Calu3 (cell line): ENCODE results near the gene FKBP1B. TPM values are rescaled to one million over a fixed set of nuclear protein-coding genes. Genes with fewer than 3 reads are reported as not detected.

Experiments used
- BruUV-seq: library from RNA; stranded (reverse); fragments of 400-500 nt; replicated peaks from 2 replicates; lab custom pipeline; 2021; lab: Mats Ljungman, UMichigan
- CTCF ChIA-PET: fragments of 300-600 bp; sonication (Branson Sonifier 250); formaldehyde crosslinking; loops from one replicate; lab custom pipeline; 2022; ENCODE audit warnings: antibody characterized with exemption; lab: Charles Lee
- DNase-seq: peaks from one replicate; pipeline ENCODE4 v3.0.0; 2022
- H3K27ac Mint-ChIP-seq: one replicate; pipeline ENCODE4 v1.8.0; 2022; ENCODE audit warnings: mixed read lengths; ENCODE audit not compliant: unreplicated experiment
- H3K27me3 Mint-ChIP-seq: one replicate; pipeline ENCODE4 v1.8.0; 2022; ENCODE audit warnings: mixed read lengths; ENCODE audit not compliant: unreplicated experiment
- H3K36me3 Mint-ChIP-seq: one replicate; pipeline ENCODE4 v1.8.0; 2022; ENCODE audit warnings: mild to moderate bottlenecking, moderate library complexity, mixed read lengths; ENCODE audit not compliant: insufficient read depth, unreplicated experiment
- H3K4me1 Mint-ChIP-seq: one replicate; pipeline ENCODE4 v1.8.0; 2022; ENCODE audit warnings: mild to moderate bottlenecking, low read depth, mixed read lengths; ENCODE audit not compliant: unreplicated experiment
- H3K4me3 Mint-ChIP-seq: one replicate; pipeline ENCODE4 v1.8.0; 2022; ENCODE audit warnings: mild to moderate bottlenecking, low read depth, moderate library complexity, mixed read lengths; ENCODE audit not compliant: unreplicated experiment
- H3K9me3 Mint-ChIP-seq: one replicate; pipeline ENCODE4 v1.8.0; 2022; ENCODE audit warnings: low read depth, mixed read lengths; ENCODE audit not compliant: unreplicated experiment
- intact Hi-C: fragments of 100-400 bp; cut with micrococcal nuclease; formaldehyde crosslinking; loops from one replicate; pipeline ENCODE4 v1.10.0; 2022; ENCODE audit not compliant: unreplicated experiment
- total RNA-seq: library from RNA; stranded (reverse); gene quantifications from 2 replicates; pipeline ENCODE4 v1.2.3, GENCODE V29; 2022
- TF ChIP-seq, protein P1 (sequence below): fragments of 200-600 bp; IDR thresholded peaks from one replicate; pipeline ENCODE4 v1.8.0; 2022; ENCODE audit warnings: antibody characterized with exemption; ENCODE audit not compliant: unreplicated experiment

The FKBP1B gene
- total RNA-seq, 1 experiment from 2014 or later: 8.2 TPM

DNA sequence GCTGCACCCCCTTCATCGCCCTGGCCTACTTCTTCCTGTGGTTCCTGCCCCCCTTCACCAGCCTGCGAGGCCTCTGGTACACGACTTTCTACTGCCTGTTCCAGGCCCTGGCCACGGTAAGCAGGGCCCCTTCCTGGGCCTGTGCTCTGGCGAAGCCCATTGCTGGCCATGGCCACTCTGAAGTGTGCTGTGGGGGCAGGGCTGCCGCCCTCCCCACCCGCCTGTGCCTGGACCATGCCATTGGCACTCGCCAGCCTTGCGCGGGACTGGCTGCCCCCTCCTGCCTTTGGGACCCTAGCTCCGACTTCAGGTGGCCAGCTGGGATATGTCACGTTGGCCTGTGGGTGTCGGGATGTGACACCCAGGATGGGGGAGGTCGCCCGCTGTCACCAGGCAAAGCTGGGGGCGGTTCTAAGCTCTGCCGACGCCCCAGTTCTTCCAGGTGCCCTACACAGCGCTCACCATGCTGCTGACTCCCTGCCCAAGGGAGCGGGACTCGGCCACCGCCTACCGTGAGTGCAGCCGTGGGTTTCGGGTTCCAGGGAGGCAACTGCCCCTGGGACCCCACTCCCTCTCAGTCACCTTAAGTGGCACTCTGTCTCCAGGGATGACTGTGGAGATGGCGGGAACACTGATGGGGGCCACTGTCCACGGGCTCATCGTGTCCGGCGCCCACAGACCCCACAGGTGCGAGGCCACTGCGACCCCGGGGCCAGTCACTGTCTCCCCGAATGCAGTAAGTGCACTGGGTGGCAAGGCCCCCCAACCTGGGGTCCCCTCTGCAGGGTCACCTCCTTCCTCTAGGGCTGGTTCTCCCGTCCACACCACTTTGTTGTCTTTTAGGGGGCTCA lies 32.5 kb upstream of the FKBP1B start:
- no peaks in the 10 kb centered on the region for H3K9me3 Mint-ChIP-seq
- H3K27me3 Mint-ChIP-seq: peaks cover 12% of the 10 kb centered on the region
- H3K36me3 Mint-ChIP-seq: no peaks in the 10 kb centered on the region
- no TSS peak for BruUV-seq
- intact Hi-C loops: no loop called here
- no peak for DNase-seq
- no peak overlapping the region for H3K4me3 Mint-ChIP-seq
- H3K27ac Mint-ChIP-seq: no peak overlapping the region
- no peaks in the 10 kb centered on the region for H3K4me1 Mint-ChIP-seq
- CTCF ChIA-PET: no interaction called here
- TF ChIP-seq, protein P1, sequence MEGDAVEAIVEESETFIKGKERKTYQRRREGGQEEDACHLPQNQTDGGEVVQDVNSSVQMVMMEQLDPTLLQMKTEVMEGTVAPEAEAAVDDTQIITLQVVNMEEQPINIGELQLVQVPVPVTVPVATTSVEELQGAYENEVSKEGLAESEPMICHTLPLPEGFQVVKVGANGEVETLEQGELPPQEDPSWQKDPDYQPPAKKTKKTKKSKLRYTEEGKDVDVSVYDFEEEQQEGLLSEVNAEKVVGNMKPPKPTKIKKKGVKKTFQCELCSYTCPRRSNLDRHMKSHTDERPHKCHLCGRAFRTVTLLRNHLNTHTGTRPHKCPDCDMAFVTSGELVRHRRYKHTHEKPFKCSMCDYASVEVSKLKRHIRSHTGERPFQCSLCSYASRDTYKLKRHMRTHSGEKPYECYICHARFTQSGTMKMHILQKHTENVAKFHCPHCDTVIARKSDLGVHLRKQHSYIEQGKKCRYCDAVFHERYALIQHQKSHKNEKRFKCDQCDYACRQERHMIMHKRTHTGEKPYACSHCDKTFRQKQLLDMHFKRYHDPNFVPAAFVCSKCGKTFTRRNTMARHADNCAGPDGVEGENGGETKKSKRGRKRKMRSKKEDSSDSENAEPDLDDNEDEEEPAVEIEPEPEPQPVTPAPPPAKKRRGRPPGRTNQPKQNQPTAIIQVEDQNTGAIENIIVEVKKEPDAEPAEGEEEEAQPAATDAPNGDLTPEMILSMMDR: no peak

DNA sequence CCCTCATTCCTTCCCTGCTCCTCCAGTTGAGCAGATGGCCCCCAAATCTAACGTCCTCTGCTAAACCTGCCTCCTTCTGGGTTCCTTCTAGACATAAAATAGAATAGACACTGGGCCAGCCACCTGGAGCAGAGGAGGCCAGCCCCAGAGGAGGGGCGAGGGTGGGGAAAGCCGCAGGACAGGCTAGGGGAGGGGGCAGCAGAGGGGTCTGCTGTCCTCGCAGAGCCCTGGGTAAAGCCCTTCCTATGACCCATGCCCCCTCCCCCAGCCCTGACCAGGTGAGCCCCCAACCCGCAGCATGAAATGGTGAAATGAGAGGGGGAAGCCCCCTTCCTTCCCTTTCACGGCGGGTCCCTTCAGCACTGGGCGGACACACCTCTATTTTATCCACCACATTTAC lies 31.8 kb upstream of the FKBP1B start:
- Mint-ChIP-seq H3K27ac (no peak overlapping the region), H3K36me3 (no peaks in the 10 kb centered on the region), H3K4me1 (no peaks in the 10 kb centered on the region), H3K4me3 (no peak overlapping the region), H3K27me3 (peaks cover 5% of the 10 kb centered on the region), H3K9me3 (no peaks in the 10 kb centered on the region)
- DNase-seq: no peak
- TF ChIP-seq, protein P1: no peak
- CTCF ChIA-PET: no interaction called here
- intact Hi-C loops: no loop called here
- BruUV-seq: no TSS peak

DNA sequence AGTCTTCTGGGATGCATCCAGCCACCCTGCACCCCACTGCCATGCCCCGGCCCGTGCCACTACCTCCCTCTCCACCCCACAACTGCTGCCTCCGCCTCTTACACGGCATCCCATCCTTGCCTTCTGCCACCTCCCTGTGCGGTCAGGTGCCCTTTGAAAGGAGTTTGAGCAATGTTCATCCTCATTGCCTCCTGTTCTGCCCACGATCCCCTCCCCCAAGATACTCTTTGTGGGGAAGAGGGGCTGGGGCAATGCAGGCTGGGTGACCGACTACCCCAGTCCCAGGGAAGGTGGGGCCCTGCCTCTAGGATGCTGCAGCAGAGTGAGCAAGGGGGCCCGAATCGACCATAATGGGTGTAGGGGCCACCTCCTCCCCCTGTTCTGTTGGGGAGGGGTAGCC lies 31.3 kb upstream of the FKBP1B start:
- Mint-ChIP-seq H3K4me1 (no peaks in the 10 kb centered on the region), H3K27me3 (no peaks in the 10 kb centered on the region), H3K27ac (no peak overlapping the region), H3K36me3 (no peaks in the 10 kb centered on the region), H3K9me3 (no peaks in the 10 kb centered on the region), H3K4me3 (no peak overlapping the region)
- intact Hi-C loops: no loop called here
- DNase-seq: no peak
- CTCF ChIA-PET: no interaction called here
- BruUV-seq: no TSS peak
- TF ChIP-seq, protein P1: no peak

DNA sequence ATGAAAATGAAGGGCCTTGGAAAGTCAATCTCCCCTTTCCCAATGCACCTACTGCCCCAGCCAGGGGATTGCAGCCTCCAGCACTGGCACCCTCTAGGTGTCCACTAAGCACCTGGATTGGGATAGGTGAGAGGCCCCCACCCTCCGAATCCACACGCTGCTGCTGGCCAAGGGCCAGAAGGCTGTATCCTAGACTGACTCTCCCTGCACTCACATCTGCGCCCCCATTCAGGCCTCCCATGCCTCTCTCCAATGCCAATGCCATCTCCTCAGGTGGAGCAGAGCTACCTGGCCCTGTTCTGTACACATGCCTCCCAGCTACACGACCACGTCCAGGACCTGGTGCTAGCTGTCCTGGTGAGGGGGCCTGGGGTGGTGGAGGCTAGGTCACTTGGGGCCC lies 29.8 kb upstream of the FKBP1B start:
- no peak for DNase-seq
- no peak overlapping the region for H3K27ac Mint-ChIP-seq
- H3K27me3 Mint-ChIP-seq: no peaks in the 10 kb centered on the region
- H3K9me3 Mint-ChIP-seq: no peaks in the 10 kb centered on the region
- TF ChIP-seq, protein P1: no peak
- intact Hi-C loops: no loop called here
- CTCF ChIA-PET: no interaction called here
- H3K4me3 Mint-ChIP-seq: no peak overlapping the region
- no peaks in the 10 kb centered on the region for H3K36me3 Mint-ChIP-seq
- BruUV-seq: no TSS peak
- no peaks in the 10 kb centered on the region for H3K4me1 Mint-ChIP-seq
